Testis (tissue), 3 donors: ENCODE measurements around the gene RAD17. TPM values are rescaled to one million over a fixed set of nuclear protein-coding genes. Genes with fewer than 3 reads are reported as not detected.
"Not testable (repeated sequence)": the region's sequence is repeated elsewhere in the genome, so short reads cannot be mapped to it uniquely, and the experiment has no call there.

Experiments used
- DNase-seq: peaks from one replicate; pipeline ENCODE4 v3.0.0-alpha.2; 2019
- H3K27ac ChIP-seq, 2 donors: fragments of 200-600 bp; sonication (generic); one replicate each; pipeline ENCODE4 v1.5.1; 2019
- H3K27me3 ChIP-seq: fragments of 200-600 bp; sonication (generic); one replicate; pipeline ENCODE4 v1.5.1; 2019
- H3K36me3 ChIP-seq: fragments of 200-600 bp; sonication (generic); one replicate; pipeline ENCODE4 v1.5.1; 2017; ENCODE audit warnings: low read depth; ENCODE audit errors: missing control alignments
- H3K4me1 ChIP-seq: fragments of 200-600 bp; sonication (generic); one replicate; pipeline ENCODE4 v1.5.1; 2019
- H3K4me3 ChIP-seq, 2 donors: fragments of 200-600 bp; sonication (generic); one replicate each; pipeline ENCODE4 v1.5.1; 2017 to 2019
- H3K9me3 ChIP-seq: fragments of 200-600 bp; sonication (generic); one replicate; pipeline ENCODE4 v1.5.1; 2017
- CTCF ChIP-seq, 3 experiments: fragments of 450-650 bp in 2 of 3; fragments of 200-600 bp in 1 of 3; sonication (generic) in 1 of 3; IDR thresholded peaks; one replicate each; pipeline ENCODE4 v1.5.1; 2016 to 2019; ENCODE audit warnings: antibody characterized with exemption in 3 of 3, mild to moderate bottlenecking in 2 of 3, moderate library complexity in 1 of 3
- POLR2A ChIP-seq: fragments of 450-650 bp; IDR thresholded peaks from one replicate; pipeline ENCODE4 v1.6.1; 2017; ENCODE audit warnings: antibody characterized with exemption, mild to moderate bottlenecking, moderate library complexity
- WGBS, 2 donors: methylation state at CpG; one replicate each; pipeline ENCODE4 v1.1.5; 2018; 5-methylcytosine and 5-hydroxymethylcytosine counted together
- intact Hi-C: fragments of 100-400 bp; cut with DNase I; formaldehyde crosslinking; loops from one replicate; pipeline ENCODE4 v1.15.1; 2023; ENCODE audit warnings: low total_unique reads
- polyA plus RNA-seq: library from polyadenylated mRNA; stranded (reverse); fragments of 350-450 nt; fragmentation: Illumina TruSeq; extraction: RNeasy Lipid Tissue Mini Kit (QIAGEN cat#74804); gene quantifications from one replicate; pipeline ENCODE4 v1.2.3, GENCODE V29; 2014; ENCODE audit warnings: low read depth, low replicate concordance; ENCODE audit not compliant: insufficient read depth
- total RNA-seq, 2 donors: library from RNA; depleted of rRNA; stranded (reverse); fragments of >200 nt; gene quantifications; one replicate each; pipeline ENCODE4 v1.2.3, GENCODE V29; 2016

The RAD17 gene
- total and polyA plus RNA-seq, 3 donors from 2014 or later, result 69.4 to 88.2 (median 75.9) TPM

GRCh38 chr5:69432412-69433206 lies 63.0 kb downstream of the RAD17 start:
- no peak for DNase-seq
- TF ChIP-seq CTCF (IDR thresholded peaks at IDR 0.05), result no peak
- no peak for TF ChIP-seq POLR2A
- H3K27me3 ChIP-seq, result no peaks in the 10 kb centered on the region
- no peak overlapping the region for H3K4me3 ChIP-seq
- H3K4me1 ChIP-seq, result no peaks in the 10 kb centered on the region
- H3K36me3 ChIP-seq, result no peaks in the 10 kb centered on the region
- H3K9me3 ChIP-seq, result no peaks in the 10 kb centered on the region
- intact Hi-C loops, result no loop called here
- WGBS, 2 donors, result 71 to 89% methylated on average over 8 of the region's 8 CpGs
- H3K27ac ChIP-seq, result no peak overlapping the region

GRCh38 chr5:69435276-69435884 lies 65.8 kb downstream of the RAD17 start:
- DNase-seq, H3K27me3 ChIP-seq, H3K9me3 ChIP-seq, H3K4me1 ChIP-seq, H3K36me3 ChIP-seq, H3K27ac ChIP-seq, H3K4me3 ChIP-seq, intact Hi-C loops: not testable (repeated sequence)
- WGBS, 2 donors, result 93 to 94% methylated on average over 5 of the region's 5 CpGs

- intact Hi-C loops, result no loop called here
- H3K36me3 ChIP-seq, result no peaks in the 10 kb centered on the region
- no peak overlapping the region for H3K4me3 ChIP-seq
- no peak overlapping the region for H3K27ac ChIP-seq
- 93 to 94% methylated on average over 7 of the region's 7 CpGs for WGBS, 2 donors
- H3K9me3 ChIP-seq, result no peaks in the 10 kb centered on the region
- no peaks in the 10 kb centered on the region for H3K27me3 ChIP-seq
- no peak for TF ChIP-seq CTCF (IDR thresholded peaks at IDR 0.05)
- TF ChIP-seq POLR2A, result no peak
- no peak for DNase-seq
- no peaks in the 10 kb centered on the region for H3K4me1 ChIP-seq
Measured at GRCh38 chr5:69444127-69444754, 74.6 kb downstream of the RAD17 start.

- intact Hi-C loops, result no loop called here
- Histone ChIP-seq H3K9me3 (no peaks in the 10 kb centered on the region), H3K4me3 (no peak overlapping the region), H3K27me3 (no peaks in the 10 kb centered on the region), H3K27ac (no peak overlapping the region), H3K36me3 (no peaks in the 10 kb centered on the region), H3K4me1 (peaks cover 2% of the 10 kb centered on the region)
- no peak for DNase-seq
- WGBS, 2 donors, result 88 to 95% methylated on average over 8 of the region's 8 CpGs
- no peak for TF ChIP-seq POLR2A
- TF ChIP-seq CTCF (IDR thresholded peaks at IDR 0.05), result no peak
Measured at GRCh38 chr5:69449511-69449910, 79.9 kb downstream of the RAD17 start.

GRCh38 chr5:69450116-69450515 lies 80.5 kb downstream of the RAD17 start:
- Histone ChIP-seq H3K9me3 (no peaks in the 10 kb centered on the region), H3K4me3 (no peak overlapping the region), H3K27me3 (no peaks in the 10 kb centered on the region), H3K27ac (no peak overlapping the region), H3K36me3 (no peaks in the 10 kb centered on the region), H3K4me1 (peaks cover 4% of the 10 kb centered on the region)
- DNase-seq, result no peak
- TF ChIP-seq POLR2A (no peak), CTCF (IDR thresholded peaks at IDR 0.05) (no peak)
- WGBS, 2 donors, result 86 to 100% methylated on average over 1 of the region's 1 CpG
- intact Hi-C loops, result no loop called here

GRCh38 chr5:69450527-69450926 lies 80.9 kb downstream of the RAD17 start:
- H3K27ac ChIP-seq, H3K4me1 ChIP-seq, H3K36me3 ChIP-seq, H3K9me3 ChIP-seq, H3K4me3 ChIP-seq, H3K27me3 ChIP-seq, intact Hi-C loops, DNase-seq: not testable (repeated sequence)
- 94 to 95% methylated on average over 8 of the region's 8 CpGs for whole genome bisulfite sequencing, 2 donors
